ENCODE data around the gene CCDC51. TPM values are rescaled to one million over a fixed set of nuclear protein-coding genes. Genes with fewer than 3 reads are reported as not detected.

The CCDC51 gene
- total and polyA plus RNA-seq, 9 of the 15 experiments (the other 6 are each of a cell fraction or from before 2014, with no cell fraction given) = 6.5 to 18.6 (median 15.7) TPM

DNA sequence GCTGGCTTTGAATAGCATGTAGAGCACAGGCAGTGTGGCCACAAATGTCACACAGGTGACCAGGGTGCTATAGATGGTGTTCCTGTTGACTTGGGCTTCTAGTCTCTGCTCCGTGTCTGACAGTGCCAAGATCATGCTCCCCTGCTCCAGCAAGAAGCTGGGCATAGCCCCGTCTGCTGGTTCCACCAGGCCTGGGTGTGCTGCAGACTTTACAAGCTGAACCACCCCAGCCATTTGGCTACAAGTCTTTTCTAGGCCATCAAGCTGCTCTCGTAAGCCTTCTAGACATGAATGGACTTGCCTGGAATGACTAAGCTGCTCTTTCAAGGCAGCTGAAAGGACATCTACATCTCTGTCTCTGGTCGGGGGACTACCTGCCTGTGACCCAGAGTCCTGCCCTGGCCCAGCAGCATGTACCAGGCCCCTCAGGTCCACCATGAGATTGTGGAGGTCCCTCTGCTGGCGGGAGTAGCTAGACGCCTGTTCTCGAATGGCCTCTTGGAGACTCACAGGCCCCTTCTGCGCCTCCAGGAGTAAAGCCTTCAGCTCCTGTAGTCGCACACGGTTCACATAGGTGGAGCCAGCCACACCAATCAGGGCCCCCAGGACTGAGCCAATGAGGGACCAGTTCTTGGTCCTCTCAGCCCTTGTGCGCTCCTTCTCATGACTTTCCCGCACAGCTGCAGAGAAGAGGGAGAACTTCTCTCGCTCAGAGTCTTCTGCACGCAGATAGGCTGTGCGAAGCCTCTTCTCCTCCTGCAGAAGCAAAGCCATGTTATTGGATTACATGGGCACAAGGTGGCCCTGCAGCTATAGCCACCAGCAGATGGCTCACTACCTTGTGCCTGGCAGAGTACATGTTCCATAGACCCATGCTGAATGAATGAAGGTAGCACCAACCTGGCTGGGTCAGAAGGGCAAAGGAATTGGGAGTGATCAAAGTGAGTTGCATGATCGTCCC lies 7.2 kb downstream of the CCDC51 start:
- no TSS peak for BruUV-seq (replicated peaks)
- Histone ChIP-seq H3K9me3 (replicated peaks; ENCODE audit: control insufficient read depth, insufficient read depth, low read depth, low read length) (no peaks in the 10 kb centered on the region), H3K4me1 (replicated peaks in 1 of 2; ENCODE audit: control insufficient read depth in 2 of 2, insufficient read depth in 2 of 2, low read length in 2 of 2) (peaks cover 14 to 28% of the 10 kb centered on the region in 2 experiments; a peak in 4 of 5 replicates), H3K4me2 (ENCODE audit: insufficient read depth, low read length) (no peak overlapping the region), H3K9me1 (ENCODE audit: control insufficient read depth, insufficient read depth, low read length) (no peaks in the 10 kb centered on the region), H3K27me3 (ENCODE audit: control insufficient read depth in 2 of 2, insufficient read depth in 2 of 2, low read length in 2 of 2) (no peaks in the 10 kb centered on the region), H3K4me3 (no peak overlapping the region), H3K79me2 (ENCODE audit: control insufficient read depth, insufficient read depth, low read length) (peaks cover 2% of the 10 kb centered on the region; the same call in 2 of the 3 replicates), H3K27ac (ENCODE audit: extremely low read depth, low read depth, low read length) (no peak overlapping the region), H3K36me3 (ENCODE audit: control insufficient read depth, insufficient read depth, low read length) (peaks cover 32% of the 10 kb centered on the region; the same call in 2 of the 3 replicates), H3K9ac (ENCODE audit: insufficient read depth in 1 of 2, low read depth in 2 of 2, low read length in 2 of 2) (no peak overlapping the region), H4K20me1 (replicated peaks; ENCODE audit: control insufficient read depth, insufficient read depth, low read length) (no peaks in the 10 kb centered on the region), H2AFZ (ENCODE audit: low read depth, low read length) (no peak overlapping the region)
- CTCF ChIA-PET (ENCODE audit: low intra/inter-chr PET ratio) = interaction anchor here (1.3 to 4.6 kb wide), 3 partner anchors 158 to 238 kb away, joined by 3 to 59 read pairs (median 10); no protein-coding TSS in a partner anchor
- TF ChIP-seq, protein P1, sequence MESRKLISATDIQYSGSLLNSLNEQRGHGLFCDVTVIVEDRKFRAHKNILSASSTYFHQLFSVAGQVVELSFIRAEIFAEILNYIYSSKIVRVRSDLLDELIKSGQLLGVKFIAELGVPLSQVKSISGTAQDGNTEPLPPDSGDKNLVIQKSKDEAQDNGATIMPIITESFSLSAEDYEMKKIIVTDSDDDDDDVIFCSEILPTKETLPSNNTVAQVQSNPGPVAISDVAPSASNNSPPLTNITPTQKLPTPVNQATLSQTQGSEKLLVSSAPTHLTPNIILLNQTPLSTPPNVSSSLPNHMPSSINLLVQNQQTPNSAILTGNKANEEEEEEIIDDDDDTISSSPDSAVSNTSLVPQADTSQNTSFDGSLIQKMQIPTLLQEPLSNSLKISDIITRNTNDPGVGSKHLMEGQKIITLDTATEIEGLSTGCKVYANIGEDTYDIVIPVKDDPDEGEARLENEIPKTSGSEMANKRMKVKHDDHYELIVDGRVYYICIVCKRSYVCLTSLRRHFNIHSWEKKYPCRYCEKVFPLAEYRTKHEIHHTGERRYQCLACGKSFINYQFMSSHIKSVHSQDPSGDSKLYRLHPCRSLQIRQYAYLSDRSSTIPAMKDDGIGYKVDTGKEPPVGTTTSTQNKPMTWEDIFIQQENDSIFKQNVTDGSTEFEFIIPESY (CRISPR knock-in tag; IDR thresholded peaks at IDR 0.05) = 0 out of 2 replicates have a peak, but pooled peaks have one; percentile 43
- TF ChIP-seq CTCF (IDR thresholded peaks at IDR 0.05 in 2 of 3, conservative IDR thresholded peaks at IDR 0.05 in 1 of 3; ENCODE audit: insufficient read depth in 2 of 3, low read depth in 1 of 3, low read length in 3 of 3) = peak in 2 of 3 experiments; percentile 9 to 16; a peak in 2 of 6 replicates
- no peak for TF ChIP-seq ZNF311 (CRISPR knock-in tag; IDR thresholded peaks at IDR 0.05)
- POLR2A ChIA-PET = interaction anchor here (0.6 to 1.0 kb wide), 7 partner anchors 10 to 244 kb away, joined by 3 to 6 read pairs (median 3); partner anchors contain the start of gene ATRIP
- 64% methylated on average over 8 of the region's 16 CpGs for WGBS (ENCODE audit: insufficient coverage, low coverage, missing lambda C conversion rate)
- in situ Hi-C loops (cut with MboI) = loop anchor here (10.0 kb wide), 2 partner anchors 198 to 238 kb away; no protein-coding TSS in a partner anchor
- FAIRE-seq = no peak
- intact Hi-C loops (cut with micrococcal nuclease) = no loop called here
- ATAC-seq = no peak
- no peak for DNase-seq (ENCODE audit: extremely low read depth in 1 of 4, low spot score in 3 of 4)

Data from K562 (cell line).